Measurements from ENCODE around the gene GALNT10.

DNA sequence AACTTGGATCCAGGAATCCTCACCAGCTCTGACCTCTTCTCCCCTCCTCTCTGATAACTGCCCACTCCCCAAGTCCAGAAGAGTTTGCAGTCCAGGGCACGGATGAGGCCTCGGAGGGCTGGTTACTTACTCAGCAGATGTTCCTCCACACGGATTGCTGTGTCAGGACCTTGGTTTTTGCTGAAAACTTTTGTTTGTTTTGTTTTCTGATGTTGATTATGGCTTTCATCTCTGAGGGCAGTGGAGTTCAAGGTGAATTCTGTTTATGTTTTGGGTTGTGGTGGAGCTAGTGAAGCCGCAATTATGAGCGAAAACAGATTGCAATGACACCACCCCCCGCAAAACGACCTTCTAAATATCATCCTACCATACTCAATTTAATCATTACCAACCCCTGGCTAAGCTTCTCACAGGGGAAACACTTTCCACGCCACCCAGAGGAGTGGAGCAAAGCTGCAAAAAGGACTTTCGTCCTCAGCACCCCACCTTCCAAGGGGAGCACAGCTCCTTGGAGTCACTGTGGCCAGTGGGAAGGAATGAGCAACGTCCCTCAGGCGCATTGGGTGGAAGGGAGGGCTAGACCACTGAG, 162.5 kb downstream of the GALNT10 start:
- TF ChIP-seq CTCF (optimal IDR thresholded peaks at IDR 0.05 in 1 of 3, IDR thresholded peaks at IDR 0.05 in 1 of 3, conservative IDR thresholded peaks at IDR 0.05 in 1 of 3; ENCODE audit: extremely low read depth in 1 of 3, insufficient read depth in 2 of 3, low read length in 3 of 3) (no peak), EZH2 (IDR thresholded peaks at IDR 0.05; ENCODE audit: low read length) (no peak)

Measured in keratinocyte (primary cell).